WTC11 (cell line): ENCODE measurements around the gene WASHC2C. TPM values are rescaled to one million over a fixed set of nuclear protein-coding genes. Genes with fewer than 3 reads are reported as not detected.
"Not testable (repeated sequence)": the region's sequence is repeated elsewhere in the genome, so short reads cannot be mapped to it uniquely, and the experiment has no call there.

Source experiments
- ATAC-seq: fragments of 200-7000 bp; cut with Tn5 transposase; 2 replicates; pipeline ENCODE4 v1.10.0; 2021; ENCODE audit warnings: mild to moderate bottlenecking, moderate library complexity
- CTCF ChIA-PET: fragments of 300-600 bp; sonication (Branson Sonifier 250); formaldehyde crosslinking; loops from one replicate; lab custom pipeline; 2021; ENCODE audit warnings: antibody characterized with exemption; lab: Charles Lee
- POLR2A ChIA-PET: fragments of 350-600 bp; sonication (Branson Sonifier 250); formaldehyde crosslinking; loops from one replicate; lab custom pipeline; 2021; ENCODE audit warnings: antibody characterized with exemption; lab: Charles Lee
- DNase-seq: peaks from one replicate; pipeline ENCODE4 v3.0.0; 2021; ENCODE audit warnings: low spot score
- H3K27ac Mint-ChIP-seq: 2 replicates; pipeline ENCODE4 v1.8.0; 2021; ENCODE audit warnings: mixed read lengths
- H3K27me3 Mint-ChIP-seq: 2 replicates; pipeline ENCODE4 v1.8.0; 2021; ENCODE audit warnings: low read depth, mild to moderate bottlenecking, moderate library complexity, mixed read lengths
- H3K36me3 Mint-ChIP-seq: 2 replicates; pipeline ENCODE4 v1.8.0; 2021; ENCODE audit warnings: mixed read lengths
- H3K4me1 Mint-ChIP-seq: 2 replicates; pipeline ENCODE4 v1.8.0; 2022; ENCODE audit warnings: mixed read lengths
- H3K4me3 Mint-ChIP-seq: 2 replicates; pipeline ENCODE4 v1.8.0; 2021; ENCODE audit warnings: mild to moderate bottlenecking, moderate library complexity, mixed read lengths
- H3K9me3 Mint-ChIP-seq: 2 replicates; pipeline ENCODE4 v1.8.0; 2021; ENCODE audit warnings: mixed read lengths
- ELF4 ChIP-seq: sonication (generic); formaldehyde crosslinking; IDR thresholded peaks from 2 replicates; pipeline ENCODE4 v1.8.1; 2022; ENCODE audit warnings: low read depth, mild to moderate bottlenecking, moderate library complexity, missing genetic modification reagents
- GABPB1 ChIP-seq: sonication (generic); formaldehyde crosslinking; IDR thresholded peaks from 2 replicates; pipeline ENCODE4 v1.8.1; 2023; ENCODE audit warnings: mild to moderate bottlenecking, missing genetic modification reagents
- HMGXB4 ChIP-seq: sonication (generic); formaldehyde crosslinking; IDR thresholded peaks from 2 replicates; pipeline ENCODE4 v1.8.1; 2023; ENCODE audit warnings: mild to moderate bottlenecking, moderate library complexity, missing genetic modification reagents
- IRF2 ChIP-seq: sonication (generic); formaldehyde crosslinking; IDR thresholded peaks from 2 replicates; pipeline ENCODE4 v1.8.0; 2022; ENCODE audit warnings: low read depth, missing genetic modification reagents, borderline replicate concordance
- MAX ChIP-seq: sonication (generic); formaldehyde crosslinking; IDR thresholded peaks from 2 replicates; pipeline ENCODE4 v1.8.0; 2022; ENCODE audit warnings: mild to moderate bottlenecking, missing genetic modification reagents
- MXD4 ChIP-seq: fragments of 250-450 bp; sonication (Bioruptor Pico); IDR thresholded peaks from 2 replicates; pipeline ENCODE4 v1.8.0; 2021; ENCODE audit warnings: mild to moderate bottlenecking, moderate library complexity, borderline replicate concordance
- NFATC4 ChIP-seq: fragments of 250-450 bp; sonication (Bioruptor Pico); IDR thresholded peaks from 2 replicates; pipeline ENCODE4 v1.9.0; 2021; ENCODE audit warnings: mild to moderate bottlenecking
- NFYB ChIP-seq: sonication (generic); formaldehyde crosslinking; conservative IDR thresholded peaks from 2 replicates; pipeline ENCODE4 v1.8.0; 2022; ENCODE audit warnings: low read depth, missing genetic modification reagents
- NR3C1 ChIP-seq: sonication (generic); formaldehyde crosslinking; conservative IDR thresholded peaks from 2 replicates; pipeline ENCODE4 v1.8.1; 2023; ENCODE audit warnings: low read depth, mild to moderate bottlenecking, missing genetic modification reagents
- OVOL2 ChIP-seq: fragments of 250-450 bp; sonication (Bioruptor Pico); IDR thresholded peaks from 2 replicates; pipeline ENCODE4 v1.9.0; 2021; ENCODE audit warnings: mild to moderate bottlenecking, borderline replicate concordance
- PRDM15 ChIP-seq: sonication (generic); formaldehyde crosslinking; IDR thresholded peaks from 2 replicates; pipeline ENCODE4 v1.8.0; 2022; ENCODE audit warnings: missing genetic modification reagents
- SP1 ChIP-seq: sonication (generic); formaldehyde crosslinking; conservative IDR thresholded peaks from 2 replicates; pipeline ENCODE4 v1.8.1; 2022; ENCODE audit warnings: missing genetic modification reagents
- ZNF138 ChIP-seq: sonication (generic); formaldehyde crosslinking; conservative IDR thresholded peaks from 2 replicates; pipeline ENCODE4 v1.8.1; 2022; ENCODE audit warnings: mild to moderate bottlenecking, moderate library complexity, missing genetic modification reagents
- ZNF219 ChIP-seq: sonication (generic); formaldehyde crosslinking; IDR thresholded peaks from 2 replicates; pipeline ENCODE4 v1.8.0; 2023; ENCODE audit warnings: missing genetic modification reagents, mild to moderate bottlenecking, borderline replicate concordance
- ZNF263 ChIP-seq: sonication (generic); formaldehyde crosslinking; IDR thresholded peaks from 2 replicates; pipeline ENCODE4 v1.8.1; 2022; ENCODE audit warnings: low read depth, mild to moderate bottlenecking, moderate library complexity, missing genetic modification reagents
- ZNF317 ChIP-seq: sonication (generic); formaldehyde crosslinking; IDR thresholded peaks from 2 replicates; pipeline ENCODE4 v1.8.1; 2023; ENCODE audit warnings: low read depth, mild to moderate bottlenecking, moderate library complexity, missing genetic modification reagents, borderline replicate concordance
- ZNF423 ChIP-seq: fragments of 250-450 bp; sonication (Bioruptor Pico); IDR thresholded peaks from 2 replicates; pipeline ENCODE4 v2.1.2; 2022; ENCODE audit warnings: mild to moderate bottlenecking, moderate library complexity
- ZNF671 ChIP-seq: fragments of 250-450 bp; sonication (Bioruptor Pico); IDR thresholded peaks from 2 replicates; pipeline ENCODE4 v1.8.0; 2021; ENCODE audit warnings: mild to moderate bottlenecking
- total RNA-seq: library from RNA; stranded (reverse); gene quantifications from 3 replicates; pipeline ENCODE4 v1.2.3, GENCODE V29; 2021
- TF ChIP-seq, protein P1 (sequence below): sonication (generic); formaldehyde crosslinking; IDR thresholded peaks from 2 replicates; pipeline ENCODE4 v1.8.1; 2023; ENCODE audit warnings: mild to moderate bottlenecking, missing genetic modification reagents

WASHC2C gene
- total RNA-seq, 1 experiment from 2014 or later, result 28.5 TPM

DNA sequence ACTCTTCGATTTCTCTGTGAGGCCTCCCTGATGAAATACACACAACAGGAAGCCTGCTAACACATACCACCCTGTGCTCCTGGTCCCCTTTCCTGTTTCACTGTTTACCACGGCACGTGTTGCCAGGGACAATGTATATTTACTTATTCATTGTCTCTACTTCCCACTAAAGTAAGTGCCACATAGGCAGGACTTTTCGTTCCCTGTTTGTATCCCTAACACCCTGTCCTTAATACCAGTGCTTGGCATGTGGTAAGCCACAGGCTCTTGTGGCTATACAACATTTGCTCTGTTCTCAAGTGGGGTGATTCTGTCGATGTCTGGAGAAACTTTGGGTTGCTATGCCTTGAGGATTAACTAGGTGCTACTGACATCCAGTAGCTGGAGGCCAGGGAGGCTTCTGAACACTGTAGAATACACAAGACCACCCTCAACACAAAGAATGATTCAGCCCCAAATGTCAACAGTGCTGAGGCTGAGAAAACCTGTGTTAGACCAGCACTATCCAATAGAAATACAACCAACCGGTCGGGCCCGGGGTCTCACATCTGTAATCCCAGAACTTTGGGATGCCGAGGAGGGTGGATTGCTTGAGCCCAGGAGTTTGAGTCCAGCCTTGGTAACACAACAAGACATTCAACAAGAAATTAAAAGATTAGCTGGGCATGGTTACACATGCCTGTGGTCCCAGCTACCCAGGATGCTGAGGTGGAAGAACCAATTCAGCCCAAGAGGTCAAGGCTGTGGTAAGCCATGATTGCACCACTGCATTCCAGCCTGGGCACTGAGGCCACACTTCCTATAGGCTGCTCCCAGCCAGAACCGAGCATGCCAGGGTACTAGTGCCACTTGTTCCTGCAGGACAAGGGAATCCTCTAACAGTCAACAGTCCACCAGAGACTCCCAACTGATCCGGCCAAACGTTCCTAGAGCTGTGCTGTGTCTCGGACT lies 76.3 kb downstream of the WASHC2C start:
- CTCF ChIA-PET, ATAC-seq, H3K27me3 Mint-ChIP-seq, H3K4me3 Mint-ChIP-seq, H3K27ac Mint-ChIP-seq, DNase-seq, H3K9me3 Mint-ChIP-seq, H3K4me1 Mint-ChIP-seq, POLR2A ChIA-PET, H3K36me3 Mint-ChIP-seq: not testable (repeated sequence)
- 0 out of 2 replicates have a peak, but pooled peaks have one; percentile 36 for TF ChIP-seq GABPB1

DNA sequence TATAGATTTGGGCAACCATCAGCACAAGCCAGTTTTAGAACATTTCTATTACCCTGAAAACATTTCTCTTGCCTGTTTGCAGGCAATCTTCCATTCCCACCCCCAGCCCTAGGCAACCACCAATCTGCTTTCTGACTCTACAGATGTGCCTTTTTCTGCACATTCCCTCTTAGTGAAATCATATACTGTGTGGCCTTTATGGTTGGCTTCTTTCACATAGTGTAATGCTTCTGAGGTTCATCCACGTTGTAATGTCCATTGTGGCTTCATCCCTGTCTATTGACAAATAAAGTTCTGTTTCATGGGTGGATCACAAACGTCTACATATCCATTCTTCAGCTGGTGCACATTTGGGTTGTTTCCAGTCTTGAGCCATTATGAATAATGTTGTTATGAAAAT lies 77.9 kb downstream of the WASHC2C start:
- H3K4me3 Mint-ChIP-seq, H3K27ac Mint-ChIP-seq, DNase-seq, H3K36me3 Mint-ChIP-seq, H3K9me3 Mint-ChIP-seq, CTCF ChIA-PET, H3K27me3 Mint-ChIP-seq, ATAC-seq, H3K4me1 Mint-ChIP-seq: not testable (repeated sequence)
- POLR2A ChIA-PET, result interaction anchor here (0.8 kb wide), 1 partner anchor 298 kb away, joined by 3 read pairs; no protein-coding TSS in a partner anchor

DNA sequence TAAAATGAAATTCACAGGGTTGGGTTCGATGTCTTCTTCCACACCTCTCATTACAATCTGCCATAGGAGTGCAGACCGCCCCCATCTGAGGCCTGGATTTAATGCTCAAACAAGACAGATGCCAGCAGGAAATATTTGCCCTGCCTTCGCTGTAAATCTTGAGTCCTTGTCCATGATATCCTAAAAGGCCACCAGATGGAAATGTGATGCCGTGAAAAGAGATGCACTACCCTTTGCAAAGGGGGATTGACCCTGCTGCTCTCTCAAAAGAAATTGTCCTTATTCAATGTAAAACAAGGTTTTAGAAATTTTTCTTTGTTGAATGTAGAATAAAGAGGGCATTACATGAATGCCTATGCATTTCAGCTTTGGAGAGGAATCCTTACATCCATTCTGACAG lies 82.8 kb downstream of the WASHC2C start:
- DNase-seq (peak; percentile 15), ATAC-seq (no peak; the same call in 1 of the 2 replicates)
- TF ChIP-seq ZNF423, result no peak
- no peak for TF ChIP-seq MAX (CRISPR knock-in tag)
- no peak for TF ChIP-seq ZNF671 (CRISPR knock-in tag)
- TF ChIP-seq MXD4 (CRISPR knock-in tag), result no peak
- TF ChIP-seq IRF2 (CRISPR knock-in tag), result no peak
- TF ChIP-seq ELF4, result no peak
- no peak for TF ChIP-seq ZNF138
- no peak for TF ChIP-seq ZNF317 (CRISPR knock-in tag)
- no peak for TF ChIP-seq ZNF263 (CRISPR knock-in tag)
- no peak for TF ChIP-seq PRDM15 (CRISPR knock-in tag)
- no peak for TF ChIP-seq HMGXB4 (CRISPR knock-in tag)
- ChIA-PET CTCF (no interaction called here), POLR2A (no interaction called here)
- no peaks in the 10 kb centered on the region for H3K27me3 Mint-ChIP-seq
- H3K4me1 Mint-ChIP-seq, result peaks cover 8% of the 10 kb centered on the region
- no peak overlapping the region for H3K4me3 Mint-ChIP-seq
- H3K36me3 Mint-ChIP-seq, result no peaks in the 10 kb centered on the region
- no peak overlapping the region for H3K27ac Mint-ChIP-seq
- no peaks in the 10 kb centered on the region for H3K9me3 Mint-ChIP-seq

DNA sequence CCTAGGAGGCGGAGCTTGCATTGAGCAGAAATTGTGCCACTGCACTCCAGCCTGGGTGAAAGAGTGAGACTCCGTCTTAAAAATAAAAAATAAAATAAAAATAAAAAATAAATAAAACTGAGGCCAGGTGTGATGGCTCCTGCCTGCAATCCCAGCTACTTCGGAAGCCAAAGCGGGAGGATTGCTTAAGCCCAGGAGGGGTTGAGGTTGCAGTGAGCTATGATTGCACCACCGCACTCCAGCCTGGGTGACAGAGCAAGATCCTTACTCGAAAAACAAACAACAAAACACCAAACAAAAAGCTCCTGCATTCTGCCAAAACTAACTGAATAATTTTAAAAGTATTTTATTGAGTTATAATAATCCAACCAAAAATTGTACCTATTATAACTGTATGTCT lies 84.0 kb downstream of the WASHC2C start:
- ATAC-seq (no peak), DNase-seq (no peak)
- Mint-ChIP-seq H3K9me3 (no peaks in the 10 kb centered on the region), H3K4me3 (no peak overlapping the region), H3K4me1 (peaks cover 8% of the 10 kb centered on the region), H3K36me3 (no peaks in the 10 kb centered on the region), H3K27me3 (no peaks in the 10 kb centered on the region), H3K27ac (no peak overlapping the region)
- ChIA-PET CTCF (interaction anchor here (0.6 kb wide), 1 partner anchor 561 kb away, joined by 3 read pairs; no protein-coding TSS in a partner anchor), POLR2A (no interaction called here)
- TF ChIP-seq ZNF138 (no peak), NFATC4 (no peak), ELF4 (no peak), NFYB (CRISPR knock-in tag) (no peak), ZNF219 (CRISPR knock-in tag) (no peak), SP1 (CRISPR knock-in tag) (no peak), OVOL2 (no peak), NR3C1 (CRISPR knock-in tag) (no peak)
- TF ChIP-seq, protein P1, sequence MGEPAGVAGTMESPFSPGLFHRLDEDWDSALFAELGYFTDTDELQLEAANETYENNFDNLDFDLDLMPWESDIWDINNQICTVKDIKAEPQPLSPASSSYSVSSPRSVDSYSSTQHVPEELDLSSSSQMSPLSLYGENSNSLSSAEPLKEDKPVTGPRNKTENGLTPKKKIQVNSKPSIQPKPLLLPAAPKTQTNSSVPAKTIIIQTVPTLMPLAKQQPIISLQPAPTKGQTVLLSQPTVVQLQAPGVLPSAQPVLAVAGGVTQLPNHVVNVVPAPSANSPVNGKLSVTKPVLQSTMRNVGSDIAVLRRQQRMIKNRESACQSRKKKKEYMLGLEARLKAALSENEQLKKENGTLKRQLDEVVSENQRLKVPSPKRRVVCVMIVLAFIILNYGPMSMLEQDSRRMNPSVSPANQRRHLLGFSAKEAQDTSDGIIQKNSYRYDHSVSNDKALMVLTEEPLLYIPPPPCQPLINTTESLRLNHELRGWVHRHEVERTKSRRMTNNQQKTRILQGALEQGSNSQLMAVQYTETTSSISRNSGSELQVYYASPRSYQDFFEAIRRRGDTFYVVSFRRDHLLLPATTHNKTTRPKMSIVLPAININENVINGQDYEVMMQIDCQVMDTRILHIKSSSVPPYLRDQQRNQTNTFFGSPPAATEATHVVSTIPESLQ (CRISPR knock-in tag), result no peak
